HepG2 (cell line): ENCODE data around the gene PLOD2. TPM values are rescaled to one million over a fixed set of nuclear protein-coding genes. Genes with fewer than 3 reads are reported as not detected.

Source experiments
- ATAC-seq: fragments of 200-7000 bp; cut with Tn5 transposase; 3 replicates; pipeline ENCODE4 v1.9.1; 2020; ENCODE audit warnings: mild to moderate bottlenecking, moderate library complexity
- BruUV-seq: library from RNA; stranded (reverse); fragments of 400-500 nt; replicated peaks from 2 replicates; lab custom pipeline; 2021; lab: Mats Ljungman, UMichigan
- CTCF ChIA-PET: fragments of 300-600 bp; formaldehyde crosslinking; extraction: SDS; loops from one replicate; lab custom pipeline; 2021; ENCODE audit warnings: low total read pairs, inconsistent platforms, low intra/inter-chr PET ratio; lab: Yijun Ruan, JAX
- POLR2A ChIA-PET: fragments of 350-600 bp; sonication (Branson Sonifier 250); formaldehyde crosslinking; loops from one replicate; lab custom pipeline; 2020; ENCODE audit warnings: antibody characterized with exemption, inconsistent platforms; lab: Yijun Ruan, JAX
- DNase-seq: peaks from one replicate; pipeline ENCODE4 v3.0.0-alpha.2; 2015; ENCODE audit warnings: low spot score
- FAIRE-seq: peaks from 3 replicates; lab custom pipeline; 2011; peaks lifted over from hg19 to GRCh38; lab: Jason Lieb, UNC
- H2AFZ ChIP-seq: one replicate; pipeline ENCODE4 v1.6.1; 2011; ENCODE audit warnings: low read length, inconsistent platforms
- H3K27ac ChIP-seq: fragments of 300-600 bp; 3 replicates; pipeline ENCODE4 v1.8.0; 2011; ENCODE audit warnings: mixed run types, mild to moderate bottlenecking, mixed read lengths, low read length, inconsistent platforms; ENCODE audit not compliant: insufficient read depth; ENCODE audit errors: extremely low read length
- H3K27me3 ChIP-seq, 2 experiments: fragments of 200-600 bp in 1 of 2; 2 replicates in 1 of 2; 3 replicates in 1 of 2; pipeline versions ENCODE4 v1.6.0 to v1.8.0; 2011; ENCODE audit warnings: low read length in 2 of 2, mild to moderate bottlenecking in 2 of 2, moderate library complexity in 2 of 2, inconsistent platforms in 1 of 2; ENCODE audit not compliant: insufficient read depth in 2 of 2, control insufficient read depth in 1 of 2
- H3K36me3 ChIP-seq, 2 experiments: fragments of 200-600 bp in 1 of 2; replicated peaks in 1 of 2; 2 replicates in 1 of 2; 3 replicates in 1 of 2; pipeline versions ENCODE4 v1.5.1 to v1.8.0; 2011; ENCODE audit warnings: low read length in 2 of 2, inconsistent platforms in 1 of 2; ENCODE audit not compliant: insufficient read depth in 2 of 2, control insufficient read depth in 1 of 2
- H3K4me1 ChIP-seq: 2 replicates; pipeline ENCODE4 v1.5.1; 2012; ENCODE audit warnings: low read length, inconsistent platforms; ENCODE audit not compliant: insufficient read depth
- H3K4me2 ChIP-seq: 2 replicates; pipeline ENCODE4 v1.6.0; 2011; ENCODE audit warnings: low read depth, low read length, inconsistent platforms
- H3K4me3 ChIP-seq, 3 experiments: fragments of 200-600 bp in 1 of 3; sonication (generic), shearing (Covaris generic) in 1 of 3; replicated peaks in 1 of 3; 2 replicates each; pipeline ENCODE4 v1.5.1; 2011 to 2016; ENCODE audit warnings: low read length in 3 of 3, inconsistent platforms in 2 of 3, low read depth in 2 of 3, mild to moderate bottlenecking in 2 of 3, control low read depth in 1 of 3, mixed read lengths in 1 of 3; ENCODE audit not compliant: insufficient read depth in 1 of 3
- H3K79me2 ChIP-seq: one replicate; pipeline ENCODE4 v1.6.1; 2011; ENCODE audit warnings: low read length, inconsistent platforms; ENCODE audit not compliant: insufficient read depth
- H3K9ac ChIP-seq: 2 replicates; pipeline ENCODE4 v1.6.0; 2011; ENCODE audit warnings: mild to moderate bottlenecking, low read depth, low read length, inconsistent platforms; ENCODE audit not compliant: insufficient read depth
- H3K9me3 ChIP-seq: 2 replicates; pipeline ENCODE4 v1.5.1; 2012; ENCODE audit warnings: mild to moderate bottlenecking, low read length
- H4K20me1 ChIP-seq: 2 replicates; pipeline ENCODE4 v1.6.0; 2011; ENCODE audit warnings: inconsistent platforms, mild to moderate bottlenecking, low read length, moderate library complexity; ENCODE audit not compliant: insufficient read depth
- ARID3A ChIP-seq: IDR thresholded peaks from 2 replicates; pipeline ENCODE4 v1.6.1; 2012; ENCODE audit warnings: low read depth, low read length, improper control_type of control experiment
- GABPB1 ChIP-seq: IDR thresholded peaks from 2 replicates; pipeline ENCODE4 v1.6.1; 2016; ENCODE audit warnings: mild to moderate bottlenecking, missing genetic modification reagents, moderate library complexity, missing compliant biosample characterization
- HOXA9 ChIP-seq: sonication (generic); formaldehyde crosslinking; IDR thresholded peaks from 2 replicates; pipeline ENCODE4 v1.8.1; 2022; ENCODE audit warnings: missing genetic modification reagents, mild to moderate bottlenecking, moderate library complexity, borderline replicate concordance
- STAT5B ChIP-seq: sonication (generic); formaldehyde crosslinking; IDR thresholded peaks from 2 replicates; pipeline ENCODE4 v1.4.0; 2020; ENCODE audit warnings: missing genetic modification reagents
- YY1 ChIP-seq: IDR thresholded peaks from 2 replicates; pipeline ENCODE4 v1.6.1; 2011; ENCODE audit warnings: low read length, low read depth, moderate library complexity, mild to moderate bottlenecking; ENCODE audit not compliant: insufficient read depth, insufficient replicate concordance
- ZNF136 ChIP-seq: sonication (generic); formaldehyde crosslinking; IDR thresholded peaks from 2 replicates; pipeline ENCODE4 v1.8.1; 2022; ENCODE audit warnings: low read depth, mild to moderate bottlenecking, moderate library complexity, missing genetic modification reagents
- ZNF510 ChIP-seq: sonication (generic); formaldehyde crosslinking; IDR thresholded peaks from 2 replicates; pipeline ENCODE4 v1.4.0; 2020; ENCODE audit warnings: low read depth, mild to moderate bottlenecking, missing genetic modification reagents
- WGBS: methylation state at CpG from one replicate; pipeline ENCODE4 v1.1.6; 2017; ENCODE audit warnings: low lambda C conversion rate; 5-methylcytosine and 5-hydroxymethylcytosine counted together
- in situ Hi-C: cut with HindIII; loops from 2 replicates; pipeline ENCODE4 v1.10.0; 2017; ENCODE audit warnings: low pct_unique_long_range_greater_than_20kb; ENCODE audit not compliant: extremely low pct_ligation_motif_present
- intact Hi-C: fragments of 100-400 bp; cut with micrococcal nuclease; formaldehyde crosslinking; loops from one replicate; pipeline ENCODE4 v1.10.0; 2022; ENCODE audit not compliant: unreplicated experiment
- polyA plus RNA-seq, 8 experiments: library from polyadenylated mRNA; depleted of rRNA in 3 of 8; stranded (reverse) in 7 of 8; unstranded in 1 of 8; fragments of >200 nt; fragmentation: Illumina TruSeq in 4 of 8; extraction: Trizol in 4 of 8; gene quantifications; 2 replicates each; pipeline versions ENCODE4 v1.2.1 to v1.2.3, GENCODE V29; 2011 to 2016; ENCODE audit warnings: low read depth in 4 of 8, missing spikeins in 1 of 8, mixed read lengths in 1 of 8; ENCODE audit not compliant: insufficient read depth in 1 of 8
- total RNA-seq, 5 experiments: library from RNA; depleted of rRNA; stranded (reverse); fragments of >200 nt; fragmentation: Illumina TruSeq; extraction: Trizol; gene quantifications; 2 replicates each; pipeline ENCODE4 v1.2.3, GENCODE V29; 2016; ENCODE audit warnings: low read depth in 1 of 5

Gene PLOD2
- total and polyA plus RNA-seq, 2 of the 13 experiments (the other 11 are each of a cell fraction or from before 2014, with no cell fraction given): 107 to 161 TPM

- TF ChIP-seq YY1 (no peak), ARID3A (no peak)
- TF ChIP-seq, all 625 proteins: peak for 0
These were observed 56.9 kb downstream of the PLOD2 start (continued) for GRCh38 chr3:146104068-146104467.

- H3K36me3 ChIP-seq: peaks cover 12 to 66% of the 10 kb centered on the region in 2 experiments
- DNase-seq (no peak), FAIRE-seq (no peak), ATAC-seq (no peak)
- H3K4me2 ChIP-seq: no peak overlapping the region
- H3K4me3 ChIP-seq: no peak overlapping the region
- CTCF ChIA-PET: no interaction called here
- in situ Hi-C loops (no loop called here), intact Hi-C loops (no loop called here)
- H2AFZ ChIP-seq: no peak overlapping the region
- no TSS peak for BruUV-seq
- H3K27ac ChIP-seq: no peak overlapping the region
- POLR2A ChIA-PET: interaction anchor here (1.6 kb wide), 1 partner anchor 59 kb away, joined by 5 read pairs; no protein-coding TSS in a partner anchor
- H3K9me3 ChIP-seq: no peaks in the 10 kb centered on the region
- WGBS: 95% methylated on average over 3 of the region's 3 CpGs
- H3K4me1 ChIP-seq: peaks cover 35% of the 10 kb centered on the region
- TF ChIP-seq STAT5B (no peak), ZNF510 (CRISPR knock-in tag) (no peak), ZNF136 (CRISPR knock-in tag) (no peak), GABPB1 (no peak), HOXA9 (CRISPR knock-in tag) (no peak)
- H3K79me2 ChIP-seq: peaks cover 6% of the 10 kb centered on the region
- no peak overlapping the region for H3K9ac ChIP-seq
- 0 out of 2 replicates have a peak, but pooled peaks cover 2% of the 10 kb centered on the region for H4K20me1 ChIP-seq
- H3K27me3 ChIP-seq: no peaks in the 10 kb centered on the region
These were observed 58.1 kb downstream of the PLOD2 start for GRCh38 chr3:146102885-146103284.
